ENCODE results near the gene SHLD2. TPM values are rescaled to one million over a fixed set of nuclear protein-coding genes. Genes with fewer than 3 reads are reported as not detected.
A peak's percentile ranks its signal among the peaks of the same experiment; 100 is the strongest.
"Not testable (repeated sequence)": the region's sequence is repeated elsewhere in the genome, so short reads cannot be mapped to it uniquely, and the experiment has no call there.

Gene SHLD2
- total RNA-seq, 1 experiment from 2014 or later: 15.9 TPM

DNA sequence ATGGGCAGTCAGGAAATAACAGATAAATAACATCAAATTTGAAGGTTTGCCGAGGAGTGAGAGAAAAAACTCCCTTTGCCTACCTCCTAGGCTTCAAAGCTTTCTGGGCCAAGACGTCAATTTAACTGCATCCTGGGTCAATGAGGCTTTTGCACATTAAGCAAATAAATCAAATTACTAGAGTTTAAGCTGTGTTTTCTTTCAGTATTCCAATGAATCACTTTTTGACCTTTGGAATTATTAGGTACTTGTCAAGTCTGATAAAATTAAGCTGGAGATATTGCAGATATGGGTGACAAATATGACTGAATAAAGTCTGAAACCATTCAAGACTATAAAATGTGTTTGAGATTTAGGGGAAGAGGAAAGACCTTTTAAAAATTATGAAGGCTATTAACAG, 22.6 kb upstream of the SHLD2 start:
- H3K27ac ChIP-seq: no peak overlapping the region
- intact Hi-C loops (cut with micrococcal nuclease; ENCODE audit: unreplicated experiment): no loop called here
- DNase-seq: no peak
- H4K20me1 ChIP-seq (ENCODE audit: insufficient read depth): no peaks in the 10 kb centered on the region
- no peaks in the 10 kb centered on the region for H3K79me2 ChIP-seq (ENCODE audit: low read depth)
- BruUV-seq (replicated peaks): no TSS peak
- TF ChIP-seq, protein P1, sequence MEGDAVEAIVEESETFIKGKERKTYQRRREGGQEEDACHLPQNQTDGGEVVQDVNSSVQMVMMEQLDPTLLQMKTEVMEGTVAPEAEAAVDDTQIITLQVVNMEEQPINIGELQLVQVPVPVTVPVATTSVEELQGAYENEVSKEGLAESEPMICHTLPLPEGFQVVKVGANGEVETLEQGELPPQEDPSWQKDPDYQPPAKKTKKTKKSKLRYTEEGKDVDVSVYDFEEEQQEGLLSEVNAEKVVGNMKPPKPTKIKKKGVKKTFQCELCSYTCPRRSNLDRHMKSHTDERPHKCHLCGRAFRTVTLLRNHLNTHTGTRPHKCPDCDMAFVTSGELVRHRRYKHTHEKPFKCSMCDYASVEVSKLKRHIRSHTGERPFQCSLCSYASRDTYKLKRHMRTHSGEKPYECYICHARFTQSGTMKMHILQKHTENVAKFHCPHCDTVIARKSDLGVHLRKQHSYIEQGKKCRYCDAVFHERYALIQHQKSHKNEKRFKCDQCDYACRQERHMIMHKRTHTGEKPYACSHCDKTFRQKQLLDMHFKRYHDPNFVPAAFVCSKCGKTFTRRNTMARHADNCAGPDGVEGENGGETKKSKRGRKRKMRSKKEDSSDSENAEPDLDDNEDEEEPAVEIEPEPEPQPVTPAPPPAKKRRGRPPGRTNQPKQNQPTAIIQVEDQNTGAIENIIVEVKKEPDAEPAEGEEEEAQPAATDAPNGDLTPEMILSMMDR (conservative IDR thresholded peaks at IDR 0.05): no peak
- TF ChIP-seq EZH2 (IDR thresholded peaks at IDR 0.05; ENCODE audit: low read depth): no peak
- H2AFZ ChIP-seq: no peak overlapping the region
- H3K36me3 ChIP-seq (ENCODE audit: low read depth): no peaks in the 10 kb centered on the region
- H3K4me3 ChIP-seq: no peak overlapping the region
- no peaks in the 10 kb centered on the region for H3F3A ChIP-seq (ENCODE audit: insufficient read depth, low read depth)
- POLR2A ChIA-PET (ENCODE audit: unreplicated experiment): no interaction called here
- no peaks in the 10 kb centered on the region for H3K9me2 ChIP-seq (ENCODE audit: insufficient read depth)
- H3K4me1 ChIP-seq (replicated peaks; ENCODE audit: insufficient read depth): no peaks in the 10 kb centered on the region
- no peaks in the 10 kb centered on the region for H3K9me3 ChIP-seq (ENCODE audit: insufficient read depth, low read depth)
- H3K4me2 ChIP-seq: no peak overlapping the region
- H3K27me3 ChIP-seq (ENCODE audit: insufficient read depth, low read depth): no peaks in the 10 kb centered on the region
- CTCF ChIA-PET: no interaction called here

DNA sequence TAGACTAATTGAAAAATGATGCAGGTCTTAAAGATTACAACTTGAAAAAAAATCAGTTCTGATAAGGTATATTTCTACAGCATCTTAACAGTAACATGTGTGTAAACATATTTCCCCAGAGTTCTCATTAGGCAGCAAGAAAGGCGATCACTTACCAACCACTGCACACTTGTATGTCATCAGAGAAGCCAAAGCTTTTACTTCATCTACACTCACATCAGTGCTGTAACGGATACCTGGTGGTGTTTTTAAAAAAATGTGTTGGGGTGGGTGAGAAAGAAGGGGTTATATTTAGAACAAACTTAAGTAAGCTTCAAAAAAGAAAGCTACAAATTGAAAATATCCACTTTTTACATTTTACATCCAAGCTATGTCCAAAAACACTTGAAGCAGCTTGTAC, 18.6 kb upstream of the SHLD2 start:
- POLR2A ChIA-PET (ENCODE audit: unreplicated experiment): interaction anchor here (0.5 kb wide), 1 partner anchor 9 kb away, joined by 6 read pairs; no protein-coding TSS in a partner anchor
- H4K20me1 ChIP-seq (ENCODE audit: insufficient read depth); H3K27me3 ChIP-seq (ENCODE audit: insufficient read depth, low read depth); intact Hi-C loops (cut with micrococcal nuclease; ENCODE audit: unreplicated experiment); H3K4me3 ChIP-seq; H2AFZ ChIP-seq; H3F3A ChIP-seq (ENCODE audit: insufficient read depth, low read depth); H3K4me1 ChIP-seq (replicated peaks; ENCODE audit: insufficient read depth); H3K4me2 ChIP-seq; DNase-seq; H3K36me3 ChIP-seq (ENCODE audit: low read depth); H3K27ac ChIP-seq; H3K9me3 ChIP-seq (ENCODE audit: insufficient read depth, low read depth); BruUV-seq (replicated peaks); H3K79me2 ChIP-seq (ENCODE audit: low read depth); H3K9me2 ChIP-seq (ENCODE audit: insufficient read depth); CTCF ChIA-PET: not testable (repeated sequence)

DNA sequence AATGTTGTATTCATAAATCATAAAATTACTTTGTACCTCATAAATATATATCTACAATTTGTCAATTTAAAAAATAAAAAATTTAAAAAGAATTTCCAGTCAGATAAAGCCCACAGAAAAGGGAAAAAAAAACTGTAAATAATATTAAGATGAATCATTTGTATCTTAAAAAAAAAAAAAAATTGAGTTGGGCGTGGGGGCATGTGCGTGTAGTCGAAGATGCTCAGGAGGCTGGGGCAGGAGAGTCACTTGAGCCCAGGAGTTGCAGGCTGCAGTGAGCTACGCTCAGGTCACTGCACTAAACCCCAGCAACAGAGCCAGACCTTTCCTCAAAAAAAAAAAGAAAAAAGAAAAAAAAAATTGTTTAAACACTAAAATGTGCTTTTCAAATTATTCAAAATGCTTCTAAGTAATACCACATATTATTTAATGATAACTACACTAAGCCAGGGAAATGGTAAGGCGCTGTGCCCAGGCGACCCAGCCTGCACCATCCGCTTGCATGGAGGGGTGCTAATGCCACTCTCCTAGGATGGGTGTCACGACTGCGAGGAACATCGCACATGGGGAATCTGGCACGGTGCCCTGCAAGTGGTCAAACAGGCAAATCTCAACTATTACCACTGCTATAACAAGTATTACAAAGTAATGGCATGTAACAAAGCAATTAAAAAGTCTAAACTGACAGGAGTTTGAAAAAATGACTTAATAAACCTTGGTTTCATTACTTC, 15.7 kb upstream of the SHLD2 start:
- intact Hi-C loops (cut with micrococcal nuclease; ENCODE audit: unreplicated experiment): no loop called here
- H3K36me3 ChIP-seq (ENCODE audit: low read depth): no peaks in the 10 kb centered on the region
- no peak overlapping the region for H3K4me2 ChIP-seq
- H3K4me3 ChIP-seq: no peak overlapping the region
- BruUV-seq (replicated peaks): no TSS peak
- no peak for TF ChIP-seq EZH2 (IDR thresholded peaks at IDR 0.05; ENCODE audit: low read depth)
- TF ChIP-seq, protein P1 (conservative IDR thresholded peaks at IDR 0.05): no peak
- ChIA-PET CTCF (no interaction called here), POLR2A (ENCODE audit: unreplicated experiment) (no interaction called here)
- no peaks in the 10 kb centered on the region for H3K9me2 ChIP-seq (ENCODE audit: insufficient read depth)
- H3K79me2 ChIP-seq (ENCODE audit: low read depth): peaks cover 28% of the 10 kb centered on the region
- H3K27me3 ChIP-seq (ENCODE audit: insufficient read depth, low read depth): no peaks in the 10 kb centered on the region
- peaks cover 19% of the 10 kb centered on the region for H3K4me1 ChIP-seq (replicated peaks; ENCODE audit: insufficient read depth)
- no peaks in the 10 kb centered on the region for H3K9me3 ChIP-seq (ENCODE audit: insufficient read depth, low read depth)
- H3F3A ChIP-seq (ENCODE audit: insufficient read depth, low read depth): no peaks in the 10 kb centered on the region; the same call in 1 of the 2 replicates
- no peak for DNase-seq
- H4K20me1 ChIP-seq (ENCODE audit: insufficient read depth): no peaks in the 10 kb centered on the region
- H2AFZ ChIP-seq: no peak overlapping the region
- no peak overlapping the region for H3K27ac ChIP-seq

DNA sequence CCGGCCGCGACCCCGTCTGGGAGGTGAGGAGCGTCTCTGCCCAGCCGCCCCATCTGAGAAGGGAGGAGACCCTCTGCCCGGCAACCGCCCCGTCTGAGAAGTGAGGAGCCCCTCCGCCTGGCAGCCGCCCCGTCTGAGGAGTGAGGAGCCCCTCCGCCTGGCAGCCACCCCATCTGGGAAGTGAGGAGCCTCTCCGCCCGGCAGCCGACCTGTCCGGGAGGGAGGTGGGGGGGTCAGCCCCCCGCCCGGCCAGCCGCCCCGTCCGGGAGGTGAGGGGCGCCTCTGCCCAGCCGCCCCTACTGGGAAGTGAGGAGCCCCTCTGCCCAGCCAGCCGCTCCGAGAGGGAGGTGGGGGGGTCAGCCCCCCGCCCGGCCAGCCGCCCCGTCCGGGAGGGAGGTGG, 14.4 kb upstream of the SHLD2 start:
- intact Hi-C loops (cut with micrococcal nuclease; ENCODE audit: unreplicated experiment); H3F3A ChIP-seq (ENCODE audit: insufficient read depth, low read depth); H3K4me2 ChIP-seq; H3K9me3 ChIP-seq (ENCODE audit: insufficient read depth, low read depth); H2AFZ ChIP-seq; DNase-seq; H3K27me3 ChIP-seq (ENCODE audit: insufficient read depth, low read depth); H3K27ac ChIP-seq; H3K4me3 ChIP-seq; POLR2A ChIA-PET (ENCODE audit: unreplicated experiment); H3K9me2 ChIP-seq (ENCODE audit: insufficient read depth); CTCF ChIA-PET; H3K36me3 ChIP-seq (ENCODE audit: low read depth); H4K20me1 ChIP-seq (ENCODE audit: insufficient read depth); BruUV-seq (replicated peaks): not testable (repeated sequence)
- Histone ChIP-seq H3K79me2 (ENCODE audit: low read depth) (peaks cover 37% of the 10 kb centered on the region), H3K4me1 (replicated peaks; ENCODE audit: insufficient read depth) (peaks cover 27% of the 10 kb centered on the region)

DNA sequence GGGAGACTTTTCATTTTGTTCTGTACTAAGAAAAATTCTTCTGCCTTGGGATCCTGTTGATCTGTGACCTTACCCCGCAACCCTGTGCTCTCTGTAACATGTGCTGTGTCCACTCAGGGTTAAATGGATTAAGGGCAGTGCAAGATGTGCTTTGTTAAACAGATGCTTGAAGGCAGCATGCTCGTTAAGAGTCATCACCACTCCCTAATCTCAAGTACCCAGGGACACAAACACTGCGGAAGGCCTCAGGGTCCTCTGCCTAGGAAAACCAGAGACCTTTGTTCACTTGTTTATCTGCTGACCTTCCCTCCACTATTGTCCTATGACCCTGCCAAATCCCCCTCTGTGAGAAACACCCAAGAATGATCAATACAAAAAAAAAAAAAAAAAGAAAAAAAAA, 13.4 kb upstream of the SHLD2 start:
- BruUV-seq (replicated peaks); H3K9me2 ChIP-seq (ENCODE audit: insufficient read depth); H3K27me3 ChIP-seq (ENCODE audit: insufficient read depth, low read depth); H3F3A ChIP-seq (ENCODE audit: insufficient read depth, low read depth); H3K36me3 ChIP-seq (ENCODE audit: low read depth); H2AFZ ChIP-seq; H3K4me2 ChIP-seq; H3K4me3 ChIP-seq; H4K20me1 ChIP-seq (ENCODE audit: insufficient read depth); DNase-seq; intact Hi-C loops (cut with micrococcal nuclease; ENCODE audit: unreplicated experiment); H3K9me3 ChIP-seq (ENCODE audit: insufficient read depth, low read depth): not testable (repeated sequence)
- CTCF ChIA-PET: interaction anchor here (0.7 kb wide), 1 partner anchor 667 kb away, joined by 3 read pairs; no protein-coding TSS in a partner anchor
- peaks cover 46% of the 10 kb centered on the region for H3K79me2 ChIP-seq (ENCODE audit: low read depth)
- peak overlapping the region; percentile 68; the same call in 1 of the 2 replicates for H3K27ac ChIP-seq
- H3K4me1 ChIP-seq (replicated peaks; ENCODE audit: insufficient read depth): peaks cover 27% of the 10 kb centered on the region
- POLR2A ChIA-PET (ENCODE audit: unreplicated experiment): interaction anchor here (0.8 kb wide), 1 partner anchor 11 kb away, joined by 3 read pairs; no protein-coding TSS in a partner anchor

DNA sequence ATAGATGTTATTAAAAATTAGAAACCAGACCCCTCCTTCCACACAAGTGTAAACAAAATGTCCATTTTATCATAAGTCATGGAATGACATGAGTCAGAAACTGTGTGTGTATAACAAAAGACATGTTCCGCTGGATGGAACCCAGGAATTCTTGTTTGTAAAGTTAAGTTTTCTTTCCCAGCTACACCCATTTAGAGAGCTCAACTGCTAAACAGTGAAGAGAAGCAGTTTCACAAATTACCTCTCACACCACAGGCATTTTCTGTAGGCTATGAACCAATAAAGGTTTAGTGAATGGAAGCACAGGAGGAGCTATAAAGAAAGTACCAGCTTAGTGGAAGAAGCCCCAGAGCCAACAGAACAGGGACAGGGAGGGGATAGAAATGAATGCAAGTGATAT, 12.8 kb upstream of the SHLD2 start:
- ChIA-PET POLR2A (ENCODE audit: unreplicated experiment) (interaction anchor here (0.6 to 0.8 kb wide), 3 partner anchors 11 to 547 kb away, joined by 3 to 6 read pairs (median 3); no protein-coding TSS in a partner anchor), CTCF (interaction anchor here (0.7 kb wide), 1 partner anchor 667 kb away, joined by 3 read pairs; no protein-coding TSS in a partner anchor)
- Histone ChIP-seq H3K4me2 (peak overlapping the region; percentile 36; the same call in 1 of the 2 replicates), H3K4me1 (replicated peaks; ENCODE audit: insufficient read depth) (peaks cover 27% of the 10 kb centered on the region), H3K27ac (peak overlapping the region; percentile 68), H3K79me2 (ENCODE audit: low read depth) (peaks cover 51% of the 10 kb centered on the region)
- BruUV-seq (replicated peaks); H3K9me2 ChIP-seq (ENCODE audit: insufficient read depth); H3K9me3 ChIP-seq (ENCODE audit: insufficient read depth, low read depth); intact Hi-C loops (cut with micrococcal nuclease; ENCODE audit: unreplicated experiment); H3K36me3 ChIP-seq (ENCODE audit: low read depth); H3F3A ChIP-seq (ENCODE audit: insufficient read depth, low read depth); H3K27me3 ChIP-seq (ENCODE audit: insufficient read depth, low read depth); H3K4me3 ChIP-seq; H2AFZ ChIP-seq; H4K20me1 ChIP-seq (ENCODE audit: insufficient read depth): not testable (repeated sequence)
- peak; percentile 15 to 78 for DNase-seq
